ENCODE data around the gene TTLL10.

DNA sequence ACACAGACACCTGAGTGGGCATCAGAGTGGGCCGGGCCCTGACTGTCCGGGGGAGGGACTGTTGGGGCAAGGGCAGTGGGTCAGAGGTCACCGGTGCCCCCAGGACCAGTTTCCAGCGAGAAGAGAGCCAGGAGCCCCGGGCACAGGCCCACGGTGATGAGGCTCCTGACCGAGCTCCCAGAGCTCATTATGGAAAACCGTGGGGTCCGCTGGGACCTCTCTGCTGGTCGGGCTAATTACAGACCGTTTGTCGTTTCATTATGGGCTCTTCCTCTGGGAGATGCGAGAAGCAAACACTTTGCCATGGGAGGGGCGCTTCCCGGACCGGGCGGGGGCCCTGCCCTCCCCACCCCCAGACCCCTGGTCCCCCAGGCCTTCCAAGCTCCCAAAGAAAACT is 12.0 kb upstream of the TTLL10 start:
- TF ChIP-seq, protein P1, sequence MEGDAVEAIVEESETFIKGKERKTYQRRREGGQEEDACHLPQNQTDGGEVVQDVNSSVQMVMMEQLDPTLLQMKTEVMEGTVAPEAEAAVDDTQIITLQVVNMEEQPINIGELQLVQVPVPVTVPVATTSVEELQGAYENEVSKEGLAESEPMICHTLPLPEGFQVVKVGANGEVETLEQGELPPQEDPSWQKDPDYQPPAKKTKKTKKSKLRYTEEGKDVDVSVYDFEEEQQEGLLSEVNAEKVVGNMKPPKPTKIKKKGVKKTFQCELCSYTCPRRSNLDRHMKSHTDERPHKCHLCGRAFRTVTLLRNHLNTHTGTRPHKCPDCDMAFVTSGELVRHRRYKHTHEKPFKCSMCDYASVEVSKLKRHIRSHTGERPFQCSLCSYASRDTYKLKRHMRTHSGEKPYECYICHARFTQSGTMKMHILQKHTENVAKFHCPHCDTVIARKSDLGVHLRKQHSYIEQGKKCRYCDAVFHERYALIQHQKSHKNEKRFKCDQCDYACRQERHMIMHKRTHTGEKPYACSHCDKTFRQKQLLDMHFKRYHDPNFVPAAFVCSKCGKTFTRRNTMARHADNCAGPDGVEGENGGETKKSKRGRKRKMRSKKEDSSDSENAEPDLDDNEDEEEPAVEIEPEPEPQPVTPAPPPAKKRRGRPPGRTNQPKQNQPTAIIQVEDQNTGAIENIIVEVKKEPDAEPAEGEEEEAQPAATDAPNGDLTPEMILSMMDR (IDR thresholded peaks at IDR 0.05), result no peak
- no peak for TF ChIP-seq POLR2A (IDR thresholded peaks at IDR 0.05)

Measured in esophagus squamous epithelium (tissue), 4 donors.